ENCODE results near the gene PGBD1. TPM values are rescaled to one million over a fixed set of nuclear protein-coding genes. Genes with fewer than 3 reads are reported as not detected.

Gene PGBD1
- total RNA-seq, 1 donor from 2014 or later = 5.2 TPM

DNA sequence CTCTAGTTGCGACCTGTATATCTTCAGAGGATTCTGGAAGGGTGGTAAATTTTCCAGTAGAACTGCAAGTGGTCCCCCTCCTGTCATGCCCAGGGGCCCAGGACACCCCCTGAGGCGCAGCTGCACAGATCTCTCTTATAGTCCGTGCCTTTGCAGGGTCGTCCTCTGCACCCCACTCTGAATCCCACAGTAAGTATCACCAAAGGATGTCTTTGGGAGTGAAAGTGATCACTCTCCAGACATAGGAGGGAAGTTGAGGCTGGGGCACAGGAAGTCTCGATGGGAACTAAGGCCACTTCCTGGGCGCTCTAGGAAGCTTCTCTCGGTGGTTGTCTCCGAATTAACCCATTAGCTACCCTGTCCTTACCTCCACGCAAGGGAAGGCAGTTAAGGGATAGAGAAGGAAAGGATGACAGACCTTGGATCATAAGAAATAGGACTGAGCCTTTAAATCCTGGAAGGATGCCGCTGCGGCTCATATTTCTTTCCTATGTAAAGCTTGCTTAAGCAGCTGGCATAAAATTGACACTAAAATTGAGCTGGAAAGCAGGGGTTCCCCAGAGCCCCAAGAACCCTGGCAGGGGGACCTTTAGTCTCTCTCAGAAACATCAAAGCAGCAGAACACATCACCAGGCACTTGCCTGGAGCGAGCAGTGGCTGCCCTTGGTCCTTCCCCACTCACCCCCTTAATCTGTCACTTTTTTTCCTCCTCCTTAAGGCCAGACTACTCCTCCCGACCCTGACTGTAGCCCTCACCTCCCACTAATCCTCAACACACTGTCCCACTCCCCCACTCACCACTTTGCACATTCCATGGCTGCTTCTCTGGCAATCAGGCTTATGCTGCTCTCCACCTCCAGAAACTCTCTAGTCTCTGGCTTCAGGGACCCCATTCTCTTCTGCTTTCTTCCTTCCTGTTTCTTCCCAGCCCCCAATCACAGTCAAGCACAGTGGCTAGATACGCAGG lies 29.1 kb upstream of the PGBD1 start, which contains the start of gene ZKSCAN4:
Gene ZKSCAN4 (minus strand): TSS at position 261 of the 967 bp plus-strand sequence. CDS start 289 bp downstream, outside the sequence.
- Histone ChIP-seq H3K4me1 (peaks cover 25% of the 10 kb centered on the region), H3K4me3 (peak within 1 kb of the TSS; percentile 63 to 76), H3K9me3 (no peaks in the 10 kb centered on the region), H3K27me3 (no peaks in the 10 kb centered on the region), H3K36me3 (peaks cover 0 to 17% of the 10 kb centered on the region in 2 donors), H3K27ac (peak within 1 kb of the TSS; percentile 42)
- intact Hi-C loops (cut with DNase I) = no loop called here
- TF ChIP-seq POLR2A (IDR thresholded peaks at IDR 0.05) = no peak
- TF ChIP-seq POLR2AphosphoS5 (IDR thresholded peaks at IDR 0.05; ENCODE audit: insufficient read depth in 1 of 2, low read depth in 1 of 2) = peak in 1 of 2 donors; percentile 93
- DNase-seq (ENCODE audit: extremely low spot score in 2 of 2) = no peak

DNA sequence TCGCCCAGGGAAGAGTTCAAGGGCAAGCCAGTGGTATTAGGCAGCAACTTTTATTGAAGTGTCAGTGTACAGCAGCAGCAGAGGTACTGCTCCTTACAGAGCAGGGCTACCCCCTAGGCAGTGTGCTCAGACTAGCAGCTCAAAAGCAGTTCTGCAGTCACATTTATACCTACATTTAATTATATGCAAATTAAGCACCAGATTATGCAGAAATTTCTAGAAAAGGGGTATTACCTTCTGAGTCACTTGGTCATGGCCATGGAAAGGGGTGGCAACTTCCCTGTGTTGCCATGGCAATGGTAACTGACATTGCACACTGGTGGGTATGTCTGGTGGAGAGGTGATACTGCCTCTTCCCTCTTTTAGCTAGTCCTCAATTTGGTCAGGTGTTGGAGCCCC lies 27.3 kb upstream of the PGBD1 start:
- peaks cover 0 to 2% of the 10 kb centered on the region in 2 donors for H3K36me3 ChIP-seq
- TF ChIP-seq, protein P1, sequence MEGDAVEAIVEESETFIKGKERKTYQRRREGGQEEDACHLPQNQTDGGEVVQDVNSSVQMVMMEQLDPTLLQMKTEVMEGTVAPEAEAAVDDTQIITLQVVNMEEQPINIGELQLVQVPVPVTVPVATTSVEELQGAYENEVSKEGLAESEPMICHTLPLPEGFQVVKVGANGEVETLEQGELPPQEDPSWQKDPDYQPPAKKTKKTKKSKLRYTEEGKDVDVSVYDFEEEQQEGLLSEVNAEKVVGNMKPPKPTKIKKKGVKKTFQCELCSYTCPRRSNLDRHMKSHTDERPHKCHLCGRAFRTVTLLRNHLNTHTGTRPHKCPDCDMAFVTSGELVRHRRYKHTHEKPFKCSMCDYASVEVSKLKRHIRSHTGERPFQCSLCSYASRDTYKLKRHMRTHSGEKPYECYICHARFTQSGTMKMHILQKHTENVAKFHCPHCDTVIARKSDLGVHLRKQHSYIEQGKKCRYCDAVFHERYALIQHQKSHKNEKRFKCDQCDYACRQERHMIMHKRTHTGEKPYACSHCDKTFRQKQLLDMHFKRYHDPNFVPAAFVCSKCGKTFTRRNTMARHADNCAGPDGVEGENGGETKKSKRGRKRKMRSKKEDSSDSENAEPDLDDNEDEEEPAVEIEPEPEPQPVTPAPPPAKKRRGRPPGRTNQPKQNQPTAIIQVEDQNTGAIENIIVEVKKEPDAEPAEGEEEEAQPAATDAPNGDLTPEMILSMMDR (IDR thresholded peaks at IDR 0.05) = no peak
- TF ChIP-seq POLR2AphosphoS5 (IDR thresholded peaks at IDR 0.05; ENCODE audit: insufficient read depth in 1 of 2, low read depth in 1 of 2) (no peak), POLR2A (IDR thresholded peaks at IDR 0.05) (no peak)
- intact Hi-C loops (cut with DNase I) = no loop called here

DNA sequence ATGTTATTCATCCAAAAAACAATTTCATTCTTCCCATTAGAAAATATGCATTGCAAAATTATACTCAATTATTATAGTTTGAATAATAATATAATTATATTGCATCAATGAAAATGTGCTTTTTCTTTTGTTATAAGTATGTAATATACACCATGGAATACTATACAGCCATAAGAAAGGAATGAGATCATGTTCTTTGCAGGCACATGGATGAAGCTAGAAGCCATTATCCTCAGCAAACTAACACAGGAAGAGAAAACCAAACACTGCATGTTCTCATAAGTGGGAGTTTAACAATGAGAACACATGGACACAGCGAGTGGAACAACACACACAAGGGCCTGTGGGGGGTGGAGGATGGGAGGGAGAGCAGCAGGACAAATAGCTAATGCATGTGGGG lies 24.3 kb upstream of the PGBD1 start:
- Histone ChIP-seq H3K9me3 (no peaks in the 10 kb centered on the region), H3K27ac (no peak overlapping the region), H3K4me3 (no peak overlapping the region), H3K4me1 (peaks cover 18% of the 10 kb centered on the region), H3K27me3 (no peaks in the 10 kb centered on the region), H3K36me3 (no peaks in the 10 kb centered on the region)
- intact Hi-C loops (cut with DNase I) = no loop called here
- TF ChIP-seq, protein P1 (IDR thresholded peaks at IDR 0.05) = no peak
- TF ChIP-seq POLR2A (IDR thresholded peaks at IDR 0.05) (no peak), POLR2AphosphoS5 (IDR thresholded peaks at IDR 0.05; ENCODE audit: insufficient read depth in 1 of 2, low read depth in 1 of 2) (no peak)
- DNase-seq (ENCODE audit: extremely low spot score in 2 of 2) = no peak

More for the DNA sequence above, 27.3 kb upstream of the PGBD1 start:
- no peak overlapping the region for H3K4me3 ChIP-seq
- no peak for DNase-seq (ENCODE audit: extremely low spot score in 2 of 2)
- peaks cover 31% of the 10 kb centered on the region for H3K4me1 ChIP-seq
- no peak overlapping the region for H3K27ac ChIP-seq
- no peaks in the 10 kb centered on the region for H3K9me3 ChIP-seq
- no peaks in the 10 kb centered on the region for H3K27me3 ChIP-seq

DNA sequence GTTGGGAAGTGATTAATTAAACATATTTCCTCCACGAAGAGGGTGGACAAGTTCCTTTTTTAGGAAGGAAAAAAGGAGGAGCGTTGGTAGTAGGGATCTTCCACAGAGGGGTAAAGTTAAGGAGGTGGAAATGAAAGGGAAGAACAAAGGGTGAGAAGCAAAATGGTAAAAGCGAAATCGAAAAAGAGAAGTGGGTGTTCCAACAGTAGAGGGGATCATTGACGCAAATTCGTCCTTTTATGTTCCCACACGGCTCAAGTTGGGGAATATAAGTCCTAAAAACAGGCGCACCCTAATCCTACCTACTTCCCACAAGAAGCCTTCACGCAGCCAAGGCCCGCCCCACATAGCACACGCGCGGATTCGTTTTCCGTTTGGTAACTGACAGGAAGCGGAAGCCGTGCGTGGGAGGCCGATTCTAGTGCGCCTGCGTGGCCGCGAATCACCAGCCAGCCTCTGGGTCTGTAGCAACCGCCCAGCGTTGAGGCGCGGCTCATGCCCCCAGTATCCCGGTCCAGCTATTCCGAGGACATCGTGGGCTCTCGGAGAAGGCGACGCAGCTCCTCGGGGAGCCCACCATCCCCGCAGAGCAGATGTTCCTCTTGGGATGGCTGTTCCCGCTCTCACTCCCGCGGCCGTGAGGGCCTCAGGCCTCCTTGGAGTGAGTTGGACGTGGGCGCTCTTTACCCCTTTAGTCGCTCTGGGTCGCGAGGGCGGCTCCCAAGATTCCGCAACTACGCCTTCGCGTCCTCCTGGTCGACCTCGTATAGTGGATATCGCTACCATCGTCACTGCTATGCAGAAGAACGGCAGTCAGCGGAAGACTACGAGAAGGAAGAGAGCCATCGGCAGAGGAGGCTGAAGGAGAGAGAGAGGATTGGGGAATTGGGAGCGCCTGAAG lies 22.2 kb upstream of the PGBD1 start, which contains the start of gene NKAPL:
Gene NKAPL (plus strand): TSS at position 421 of the 901 bp plus-strand sequence. CDS start 75 bp downstream, at position 496.
- peak in 1 of 2 donors; percentile 65 for TF ChIP-seq POLR2AphosphoS5 (IDR thresholded peaks at IDR 0.05; ENCODE audit: insufficient read depth in 1 of 2, low read depth in 1 of 2)
- TF ChIP-seq POLR2A (IDR thresholded peaks at IDR 0.05) = no peak
- intact Hi-C loops (cut with DNase I) = no loop called here
- Histone ChIP-seq H3K27ac (no peak within 1 kb of the TSS), H3K4me3 (peak within 1 kb of the TSS; percentile 39 to 50), H3K36me3 (no peaks in the 10 kb centered on the region), H3K4me1 (peaks cover 11% of the 10 kb centered on the region), H3K27me3 (no peaks in the 10 kb centered on the region), H3K9me3 (no peaks in the 10 kb centered on the region)
- no peak for DNase-seq (ENCODE audit: extremely low spot score in 2 of 2)

DNA sequence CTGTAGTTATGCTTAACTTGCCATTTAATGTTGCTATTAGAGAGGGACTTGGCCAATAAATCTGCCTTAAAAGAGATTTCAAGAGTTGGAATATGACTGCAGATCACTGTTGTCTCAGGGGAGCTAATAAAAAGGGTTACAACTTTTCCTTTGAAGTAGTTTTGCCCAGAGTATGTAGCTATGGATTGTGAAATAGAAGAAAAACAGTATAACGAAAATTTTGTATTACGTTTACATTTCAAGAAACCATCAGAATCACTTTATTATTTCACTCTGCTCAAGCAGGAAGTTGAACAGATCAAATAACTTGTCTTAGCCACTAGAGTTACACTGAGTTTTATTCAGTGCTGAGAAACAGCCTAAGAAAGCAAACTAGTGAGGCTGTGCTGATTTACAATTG lies 17.4 kb upstream of the PGBD1 start:
- no peaks in the 10 kb centered on the region for H3K9me3 ChIP-seq
- intact Hi-C loops (cut with DNase I) = no loop called here
- no peak for DNase-seq (ENCODE audit: extremely low spot score in 2 of 2)

More for the DNA sequence above, 17.4 kb upstream of the PGBD1 start:
- no peaks in the 10 kb centered on the region for H3K36me3 ChIP-seq
- no peak overlapping the region for H3K27ac ChIP-seq
- H3K27me3 ChIP-seq = no peaks in the 10 kb centered on the region
- H3K4me3 ChIP-seq = no peak overlapping the region
- TF ChIP-seq POLR2AphosphoS5 (IDR thresholded peaks at IDR 0.05; ENCODE audit: insufficient read depth in 1 of 2, low read depth in 1 of 2) (no peak), POLR2A (IDR thresholded peaks at IDR 0.05) (no peak)
- TF ChIP-seq, protein P1 (IDR thresholded peaks at IDR 0.05) = no peak
- H3K4me1 ChIP-seq = peaks cover 30% of the 10 kb centered on the region
